Hematopoietic multipotent progenitor cell (in vitro differentiated cells): Measurements from ENCODE around the gene EDA2R. TPM values are rescaled to one million over a fixed set of nuclear protein-coding genes. Genes with fewer than 3 reads are reported as not detected.

ENCODE experiments used
- DNase-seq, 3 donors: peaks; one replicate each; pipeline ENCODE4 v3.0.0-alpha.2; 2011 to 2015; ENCODE audit warnings: low read depth in 2 of 3, low spot score in 2 of 3
- total RNA-seq: library from RNA; depleted of rRNA; stranded (reverse); fragments of >200 nt; gene quantifications from one replicate; pipeline ENCODE4 v1.2.3, GENCODE V29; 2012

Gene EDA2R
- total RNA-seq, result 1.1 TPM

- DNase-seq, result peak in 2 of 3 donors; percentile 70 to 84
Observed at GRCh38 chrX:66638591-66639500, at the start of gene EDA2R. Gene EDA2R, minus strand, starts transcription at chrX:66639078. Its CDS starts 23,058 bp downstream, at chrX:66616020.

GRCh38 chrX:66684196-66684595 lies 45.3 kb upstream of the EDA2R start:
- no peak for DNase-seq

GRCh38 chrX:66680451-66680850 lies 41.6 kb upstream of the EDA2R start:
- DNase-seq, result no peak

- no peak for DNase-seq
Observed at GRCh38 chrX:66677430-66677829, 38.6 kb upstream of the EDA2R start.

- peak in 2 of 3 donors; percentile 3 to 13 for DNase-seq
Observed at GRCh38 chrX:66676990-66677389, 38.1 kb upstream of the EDA2R start.

GRCh38 chrX:66676413-66676812 lies 37.5 kb upstream of the EDA2R start:
- no peak for DNase-seq

- DNase-seq, result no peak
Observed at GRCh38 chrX:66675541-66675940, 36.7 kb upstream of the EDA2R start.

- DNase-seq, result no peak
Observed at GRCh38 chrX:66674506-66674905, 35.6 kb upstream of the EDA2R start.

- DNase-seq, result no peak
Observed at GRCh38 chrX:66672106-66672505, 33.2 kb upstream of the EDA2R start.

- DNase-seq, result no peak
Observed at GRCh38 chrX:66654411-66654810, 15.5 kb upstream of the EDA2R start.

GRCh38 chrX:66635360-66635759 lies 3.5 kb downstream of the EDA2R start:
- no peak for DNase-seq

GRCh38 chrX:66634272-66634671 lies 4.6 kb downstream of the EDA2R start:
- no peak for DNase-seq

GRCh38 chrX:66633541-66633940 lies 5.3 kb downstream of the EDA2R start:
- DNase-seq, result no peak

GRCh38 chrX:66632981-66633380 lies 5.9 kb downstream of the EDA2R start:
- no peak for DNase-seq

- DNase-seq, result no peak
Observed at GRCh38 chrX:66632473-66632872, 6.4 kb downstream of the EDA2R start.

- DNase-seq, result no peak
Observed at GRCh38 chrX:66625525-66625924, 13.4 kb downstream of the EDA2R start.

GRCh38 chrX:66622209-66622608 lies 16.7 kb downstream of the EDA2R start:
- no peak for DNase-seq

GRCh38 chrX:66616944-66617343 lies 21.9 kb downstream of the EDA2R start:
- no peak for DNase-seq

GRCh38 chrX:66602381-66602938 lies 36.4 kb downstream of the EDA2R start:
- no peak for DNase-seq

GRCh38 chrX:66601522-66601921 lies 37.4 kb downstream of the EDA2R start:
- no peak for DNase-seq

GRCh38 chrX:66579219-66579618 lies 59.7 kb downstream of the EDA2R start:
- no peak for DNase-seq

- no peak for DNase-seq
Observed at GRCh38 chrX:66553973-66554372, 84.9 kb downstream of the EDA2R start.
